Stimulated activated CD4-positive, alpha-beta T cell treated with anti-CD3 and anti-CD28 coated beads, Interleukin-4, amount 100 ng/mL, for 1 hour (primary cell): ENCODE results near the gene MRGPRF.

Experiments used
- DNase-seq: peaks from one replicate; pipeline ENCODE4 v3.0.0-alpha.2; 2020

MRGPRF gene

DNA sequence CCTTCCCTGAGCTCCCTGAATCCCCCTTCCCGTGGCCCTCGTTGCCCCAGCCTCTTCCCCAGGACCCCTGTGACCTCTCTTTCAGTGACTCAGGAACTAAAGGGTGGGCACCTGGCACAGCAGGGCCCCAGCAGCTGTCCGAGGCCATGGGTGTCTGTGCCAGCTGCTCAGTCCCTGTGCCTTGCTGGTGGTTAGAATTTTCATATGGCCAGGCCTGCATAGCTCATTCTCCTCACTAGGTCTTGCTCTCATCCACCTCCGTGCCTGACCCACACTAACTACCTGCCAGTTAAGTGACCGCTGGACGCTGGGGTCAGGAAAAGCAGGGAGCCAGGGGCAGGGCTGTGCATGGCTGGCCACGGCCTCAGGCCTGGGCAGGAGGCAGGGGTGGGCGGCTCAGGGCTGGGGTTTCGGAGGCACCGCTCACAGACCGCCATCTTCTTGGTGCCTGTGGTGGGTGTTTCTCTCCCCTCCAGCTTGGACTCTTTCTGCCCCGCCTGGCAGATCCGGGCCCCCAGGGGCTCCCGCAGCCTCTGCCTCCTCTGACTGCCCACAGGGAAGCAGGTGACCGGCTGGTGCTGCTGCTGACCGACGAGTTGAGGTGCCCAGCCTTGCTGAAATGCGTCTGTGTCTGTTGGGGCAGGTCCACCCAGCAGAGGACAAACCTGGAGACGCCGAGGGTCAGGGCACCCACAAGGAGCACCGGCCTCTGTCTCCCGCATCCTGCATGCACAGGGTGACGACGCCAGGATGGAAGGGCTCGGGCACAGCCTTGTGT is 52.6 kb downstream of the MRGPRF start:
- DNase-seq, result no peak

GRCh38 chr11:68959465-68960293 is 53.4 kb downstream of the MRGPRF start:
- DNase-seq, result no peak

- DNase-seq, result no peak
Measured at GRCh38 chr11:68958211-68958610, 54.8 kb downstream of the MRGPRF start.

DNA sequence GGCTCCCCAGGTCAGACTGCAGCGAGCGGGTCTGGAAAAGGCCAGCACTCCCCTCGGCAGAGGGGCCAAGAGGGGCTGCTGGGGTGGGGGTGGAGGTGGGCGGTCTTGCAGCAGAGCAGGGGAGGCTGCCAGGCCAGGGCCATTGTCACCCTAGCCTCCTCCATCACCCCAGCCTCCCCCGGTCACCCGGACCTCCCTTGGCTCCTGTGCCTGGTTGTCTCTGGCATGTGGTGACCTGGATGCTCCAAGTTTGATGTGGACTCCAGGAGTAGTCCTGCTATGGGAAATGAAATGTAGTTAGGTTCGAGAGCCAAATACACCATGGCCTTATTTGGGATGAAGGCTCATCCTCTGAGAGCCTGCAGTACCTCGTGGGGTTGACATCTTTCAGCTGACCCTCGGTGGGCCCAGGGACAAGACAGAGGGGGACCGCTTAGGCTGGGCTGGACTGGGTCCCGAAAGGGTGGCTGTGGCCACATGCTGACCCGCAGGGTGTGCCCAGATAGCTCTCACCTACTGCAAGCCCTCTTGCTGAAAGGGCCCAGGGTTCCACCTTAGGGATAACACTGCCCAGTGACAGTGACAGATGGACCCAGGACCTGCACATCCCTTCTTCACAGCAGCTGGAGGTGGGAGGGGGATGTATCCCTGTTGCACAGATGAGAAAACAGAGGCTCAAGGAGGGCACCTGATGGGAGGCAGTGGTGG is 56.3 kb downstream of the MRGPRF start:
- no peak for DNase-seq

DNA sequence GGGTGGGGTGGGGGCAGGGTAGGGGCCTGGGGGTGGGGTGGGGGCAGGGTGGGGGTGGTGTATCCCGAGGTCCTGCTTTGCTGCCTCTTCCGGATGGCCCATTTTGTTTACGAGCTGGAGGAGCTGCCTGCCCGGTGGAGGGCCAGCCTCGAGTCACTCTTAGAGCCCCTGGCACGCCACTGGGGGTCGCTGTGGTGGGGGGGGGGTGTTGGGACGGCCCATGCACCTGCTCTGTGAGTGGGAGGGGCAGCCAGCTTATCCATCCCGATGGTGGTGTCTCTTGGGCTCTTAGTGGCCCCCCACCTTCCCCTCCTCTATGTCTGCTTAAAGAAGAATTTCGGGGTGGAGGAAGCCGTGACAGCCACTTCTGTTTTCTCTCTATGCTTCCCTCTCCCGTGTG is 56.9 kb downstream of the MRGPRF start:
- no peak for DNase-seq

DNA sequence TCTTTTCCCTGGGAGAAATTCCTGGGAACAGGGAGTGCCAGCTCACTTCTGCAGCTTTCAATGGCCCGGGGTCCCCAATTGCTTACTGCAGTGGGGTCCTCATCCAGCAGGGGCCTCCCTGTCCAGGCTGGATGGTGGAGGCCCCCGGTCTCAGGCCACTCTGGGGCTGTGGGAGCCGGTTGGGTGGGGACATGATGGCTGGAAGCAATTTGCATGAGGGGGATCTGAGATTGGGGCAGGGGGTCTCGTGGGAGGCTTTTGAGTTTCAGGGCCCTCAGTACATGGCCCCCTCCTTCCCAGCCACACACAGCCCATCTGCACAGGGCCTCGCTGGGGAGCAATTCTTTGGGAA is 57.5 kb downstream of the MRGPRF start:
- DNase-seq, result no peak

DNA sequence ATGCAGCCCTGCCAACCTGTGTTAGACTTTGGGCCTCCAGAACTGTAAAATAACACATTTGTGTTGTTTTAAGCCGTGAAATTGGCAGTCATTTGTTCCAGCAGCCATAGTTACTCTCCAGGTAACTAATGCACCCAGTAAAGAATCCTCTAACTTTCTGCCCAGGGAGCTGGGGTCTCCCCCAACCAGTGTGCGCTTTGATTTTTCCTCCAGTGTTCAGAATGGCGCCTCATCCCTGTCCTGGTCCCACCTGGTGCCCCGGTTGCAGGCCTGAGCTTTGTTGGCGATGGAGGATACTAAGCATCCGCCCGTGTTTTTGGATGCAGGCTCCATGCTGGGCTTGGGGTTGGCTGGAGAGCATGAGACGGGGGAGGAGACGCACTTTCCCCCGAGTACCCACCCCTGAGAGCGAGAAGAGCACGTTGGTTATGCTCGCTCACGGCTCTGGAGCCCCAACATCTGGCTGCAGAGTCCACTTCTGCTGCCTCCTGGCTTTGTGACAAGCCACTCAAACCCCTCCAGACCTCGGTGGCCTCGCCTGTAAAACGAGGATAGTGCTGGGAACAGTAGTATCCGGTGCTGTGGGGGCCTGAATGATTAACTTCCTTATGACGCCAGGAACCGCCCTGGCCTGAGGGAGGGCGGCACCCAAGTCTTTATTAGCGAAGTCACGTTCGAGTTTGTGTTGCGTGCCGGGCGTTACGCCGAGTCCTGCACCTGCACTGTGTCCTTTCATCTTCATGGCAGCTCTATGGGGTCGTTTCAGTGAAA is 58.0 kb downstream of the MRGPRF start:
- no peak for DNase-seq
